ENCODE results near the gene CENPB. TPM values are rescaled to one million over a fixed set of nuclear protein-coding genes. Genes with fewer than 3 reads are reported as not detected.
A peak's percentile ranks its signal among the peaks of the same experiment; 100 is the strongest.

Gene CENPB
- total RNA-seq, 3 donors from 2014 or later, result 71.7 to 114 (median 75.0) TPM

DNA sequence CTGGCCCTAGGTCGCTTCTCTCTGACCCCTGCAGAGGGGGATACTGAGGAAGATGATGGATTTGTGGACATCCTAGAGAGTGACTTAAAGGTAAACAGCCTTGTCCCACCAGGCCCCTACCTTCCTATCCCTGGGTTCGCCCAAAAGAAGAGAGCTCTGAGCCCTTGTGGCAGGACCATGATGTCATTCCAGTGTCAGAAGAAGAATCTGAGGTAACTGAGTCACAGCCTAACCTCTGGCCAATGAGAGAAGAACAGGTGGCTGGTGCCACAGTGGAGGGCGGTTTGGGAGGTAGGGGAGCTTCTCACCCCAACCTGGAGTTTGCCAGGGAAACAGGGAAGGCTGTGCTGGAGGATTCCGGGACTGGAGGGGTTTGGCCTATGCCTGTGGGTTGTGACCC, 14.8 kb upstream of the CENPB start:
- no peaks in the 10 kb centered on the region for H3K36me3 ChIP-seq (ENCODE audit: low read depth)
- no peak for ATAC-seq
- intact Hi-C loops (cut with DNase I, micrococcal nuclease), result no loop called here
- H3K4me1 ChIP-seq (ENCODE audit: low read depth), result peaks cover 39% of the 10 kb centered on the region
- no peak for DNase-seq
- H3K9me3 ChIP-seq, result no peaks in the 10 kb centered on the region
- H3K4me3 ChIP-seq, result no peak overlapping the region
- TF ChIP-seq, protein P1, sequence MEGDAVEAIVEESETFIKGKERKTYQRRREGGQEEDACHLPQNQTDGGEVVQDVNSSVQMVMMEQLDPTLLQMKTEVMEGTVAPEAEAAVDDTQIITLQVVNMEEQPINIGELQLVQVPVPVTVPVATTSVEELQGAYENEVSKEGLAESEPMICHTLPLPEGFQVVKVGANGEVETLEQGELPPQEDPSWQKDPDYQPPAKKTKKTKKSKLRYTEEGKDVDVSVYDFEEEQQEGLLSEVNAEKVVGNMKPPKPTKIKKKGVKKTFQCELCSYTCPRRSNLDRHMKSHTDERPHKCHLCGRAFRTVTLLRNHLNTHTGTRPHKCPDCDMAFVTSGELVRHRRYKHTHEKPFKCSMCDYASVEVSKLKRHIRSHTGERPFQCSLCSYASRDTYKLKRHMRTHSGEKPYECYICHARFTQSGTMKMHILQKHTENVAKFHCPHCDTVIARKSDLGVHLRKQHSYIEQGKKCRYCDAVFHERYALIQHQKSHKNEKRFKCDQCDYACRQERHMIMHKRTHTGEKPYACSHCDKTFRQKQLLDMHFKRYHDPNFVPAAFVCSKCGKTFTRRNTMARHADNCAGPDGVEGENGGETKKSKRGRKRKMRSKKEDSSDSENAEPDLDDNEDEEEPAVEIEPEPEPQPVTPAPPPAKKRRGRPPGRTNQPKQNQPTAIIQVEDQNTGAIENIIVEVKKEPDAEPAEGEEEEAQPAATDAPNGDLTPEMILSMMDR (IDR thresholded peaks at IDR 0.05), result no peak

DNA sequence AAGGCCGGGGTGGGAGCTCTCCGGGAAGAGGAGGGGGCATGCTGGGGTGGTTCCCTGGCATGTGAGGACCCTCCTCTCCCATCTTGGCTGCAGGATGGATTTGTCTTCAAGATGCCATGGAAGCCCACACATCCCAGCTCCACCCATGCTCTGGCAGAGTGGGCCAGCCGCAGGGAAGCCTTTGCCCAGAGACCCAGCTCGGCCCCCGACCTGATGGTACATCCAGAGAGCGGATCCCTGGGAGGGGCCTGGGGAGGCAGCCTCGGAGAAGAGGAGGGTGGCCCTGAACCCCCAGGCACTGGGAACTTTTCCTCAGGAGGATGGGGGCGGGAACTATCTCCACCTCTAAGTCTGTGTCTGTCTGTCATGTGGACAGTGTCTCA, 14.3 kb upstream of the CENPB start:
- intact Hi-C loops (cut with DNase I, micrococcal nuclease), result no loop called here
- DNase-seq, result peak in 1 of 3 donors; percentile 60
- no peaks in the 10 kb centered on the region for H3K36me3 ChIP-seq (ENCODE audit: low read depth)

DNA sequence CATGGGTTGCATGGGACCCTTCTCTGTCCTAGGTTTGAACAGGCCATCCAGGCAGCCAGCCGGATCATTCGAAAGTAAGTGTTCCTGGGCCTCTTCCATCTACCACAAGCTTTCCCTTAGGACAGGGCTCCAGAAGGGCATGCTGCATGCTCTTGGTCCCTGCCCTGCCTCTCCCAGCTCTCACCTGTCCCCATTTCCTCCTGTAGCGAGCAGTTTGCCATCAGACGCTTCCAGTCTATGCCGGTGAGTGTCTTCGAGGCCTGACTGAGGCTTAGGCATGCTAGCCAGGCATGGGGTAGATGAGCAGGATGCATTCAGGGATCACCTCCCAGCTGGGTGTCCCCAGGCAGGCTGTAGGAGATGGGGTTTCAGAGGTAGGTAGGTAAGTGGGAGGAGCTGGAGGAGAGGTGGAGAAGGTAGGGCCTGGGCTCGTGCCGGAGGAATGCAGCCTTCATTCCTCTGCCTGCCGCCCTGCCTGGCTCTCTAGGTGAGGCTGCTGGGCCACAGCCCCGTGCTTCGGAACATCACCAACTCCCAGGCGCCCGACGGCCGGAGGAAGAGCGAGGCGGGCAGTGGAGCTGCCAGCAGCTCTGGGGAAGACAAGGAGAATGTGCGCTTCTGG, 13.8 kb upstream of the CENPB start:
- no peak overlapping the region for H3K4me3 ChIP-seq
- DNase-seq (peak in 1 of 3 donors; percentile 53), ATAC-seq (no peak)
- intact Hi-C loops (cut with DNase I, micrococcal nuclease), result no loop called here
- TF ChIP-seq, protein P1 (IDR thresholded peaks at IDR 0.05), result no peak
- H3K4me1 ChIP-seq (ENCODE audit: low read depth), result peaks cover 34% of the 10 kb centered on the region
- no peaks in the 10 kb centered on the region for H3K36me3 ChIP-seq (ENCODE audit: low read depth)
- no peaks in the 10 kb centered on the region for H3K9me3 ChIP-seq

More for the DNA sequence above, 14.3 kb upstream of the CENPB start:
- no peak for ATAC-seq
- TF ChIP-seq, protein P1 (IDR thresholded peaks at IDR 0.05), result no peak
- Histone ChIP-seq H3K4me1 (ENCODE audit: low read depth) (peaks cover 35% of the 10 kb centered on the region), H3K4me3 (no peak overlapping the region), H3K9me3 (no peaks in the 10 kb centered on the region)

DNA sequence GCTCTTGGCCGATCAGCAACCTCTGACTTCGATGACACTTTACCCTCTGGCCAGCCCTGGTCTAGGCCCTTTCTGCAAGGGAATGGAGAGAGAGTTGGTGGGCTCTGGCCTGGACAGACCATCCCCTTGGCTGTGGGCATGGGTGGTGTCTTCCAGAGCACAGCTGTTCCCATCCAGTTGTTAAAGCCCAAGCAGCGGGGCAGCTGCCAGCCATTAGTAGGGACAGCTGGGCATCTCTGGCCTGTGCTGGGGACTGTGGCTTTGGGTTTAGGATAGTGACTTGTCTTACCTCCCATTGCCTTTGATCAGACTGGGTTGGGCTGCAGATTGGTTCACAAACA, 12.3 kb upstream of the CENPB start:
- TF ChIP-seq, protein P1 (IDR thresholded peaks at IDR 0.05), result no peak
- Histone ChIP-seq H3K4me1 (ENCODE audit: low read depth) (peaks cover 34% of the 10 kb centered on the region), H3K9me3 (no peaks in the 10 kb centered on the region), H3K36me3 (ENCODE audit: low read depth) (no peaks in the 10 kb centered on the region), H3K4me3 (no peak overlapping the region)
- peak in 1 of 3 donors; percentile 39 for DNase-seq
- intact Hi-C loops (cut with DNase I, micrococcal nuclease), result no loop called here
- ATAC-seq, result no peak

DNA sequence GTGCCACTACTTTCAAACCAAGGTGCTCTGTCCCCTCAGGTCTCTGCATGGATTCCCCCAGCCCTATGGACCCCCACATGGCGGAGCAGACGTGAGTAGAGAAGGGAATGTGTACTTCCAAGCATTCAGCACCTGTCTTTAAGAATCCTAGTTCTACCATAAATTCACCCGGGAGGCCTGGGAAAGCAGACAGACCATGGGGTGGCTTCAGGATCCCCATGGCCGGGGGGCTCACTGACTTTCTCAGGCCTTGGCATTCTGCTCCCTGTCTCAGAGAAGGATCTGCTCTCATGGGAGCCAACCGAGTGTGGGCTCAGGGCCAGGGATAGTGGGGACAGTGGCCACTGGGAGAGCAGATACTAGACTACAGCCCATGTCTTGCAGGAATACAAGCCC, 11.8 kb upstream of the CENPB start:
- DNase-seq, result peak in 2 of 3 donors; percentile 33 to 52
- TF ChIP-seq, protein P1 (IDR thresholded peaks at IDR 0.05), result no peak
- ATAC-seq, result no peak
- H3K4me3 ChIP-seq, result no peak overlapping the region
- peaks cover 34% of the 10 kb centered on the region for H3K4me1 ChIP-seq (ENCODE audit: low read depth)
- no peaks in the 10 kb centered on the region for H3K36me3 ChIP-seq (ENCODE audit: low read depth)
- H3K9me3 ChIP-seq, result no peaks in the 10 kb centered on the region
- intact Hi-C loops (cut with DNase I, micrococcal nuclease), result no loop called here
